ENCODE measurements around the gene BHLHE41. TPM values are rescaled to one million over a fixed set of nuclear protein-coding genes. Genes with fewer than 3 reads are reported as not detected.

The BHLHE41 gene
- polyA plus RNA-seq, 1 donor (not counting 4 experiments of a cell fraction or from before 2014, with no cell fraction given), result 1.4 TPM

GRCh38 chr12:26120561-26121274 lies 4.1 kb downstream of the BHLHE41 start:
- Histone ChIP-seq H3K9ac (ENCODE audit: control insufficient read depth, extremely low read depth, insufficient read depth, low read length) (no peak overlapping the region), H3K4me2 (ENCODE audit: control insufficient read depth, extremely low read depth, insufficient read depth, low read depth, low read length) (no peak overlapping the region), H3K27ac (ENCODE audit: control insufficient read depth, insufficient read depth, low read length) (no peak overlapping the region), H4K20me1 (ENCODE audit: control insufficient read depth, extremely low read depth, insufficient read depth, low read length) (no peaks in the 10 kb centered on the region), H3K27me3 (ENCODE audit: control insufficient read depth, extremely low read depth, insufficient read depth, low read length) (peaks cover 21% of the 10 kb centered on the region), H2AFZ (ENCODE audit: control insufficient read depth, low read length) (no peak overlapping the region), H3K4me3 (ENCODE audit: control insufficient read depth in 2 of 3, extremely low read depth in 1 of 3, insufficient read depth in 2 of 3, low read depth in 1 of 3, low read length in 3 of 3) (no peak overlapping the region), H3K79me2 (ENCODE audit: control insufficient read depth, insufficient read depth, low read length) (no peaks in the 10 kb centered on the region), H3K4me1 (ENCODE audit: control insufficient read depth, extremely low read depth, insufficient read depth, low read length) (peaks cover 13% of the 10 kb centered on the region), H3K9me3 (ENCODE audit: control insufficient read depth, low read depth, low read length) (no peaks in the 10 kb centered on the region), H3K36me3 (ENCODE audit: control insufficient read depth in 2 of 2, extremely low read depth in 1 of 2, insufficient read depth in 2 of 2, low read length in 2 of 2) (no peaks in the 10 kb centered on the region), H3K9me1 (ENCODE audit: control insufficient read depth, extremely low read depth, insufficient read depth, low read length) (no peaks in the 10 kb centered on the region)
- dilution Hi-C loops (cut with MboI; ENCODE audit: extremely low pct_ligation_motif_present, low sequenced_read_pairs), result no loop called here
- no peak for TF ChIP-seq EZH2 (IDR thresholded peaks at IDR 0.05; ENCODE audit: low read length)
- TF ChIP-seq CTCF (optimal IDR thresholded peaks at IDR 0.05 in 1 of 3, IDR thresholded peaks at IDR 0.05 in 1 of 3, conservative IDR thresholded peaks at IDR 0.05 in 1 of 3; ENCODE audit: extremely low read depth in 1 of 3, insufficient read depth in 2 of 3, low read length in 3 of 3), result no peak
- no peak for DNase-seq (ENCODE audit: low read depth, low spot score)
- FAIRE-seq, result no peak

GRCh38 chr12:26119391-26119989 lies 5.3 kb downstream of the BHLHE41 start:
- DNase-seq (ENCODE audit: low read depth, low spot score), result no peak
- Histone ChIP-seq H3K27me3 (ENCODE audit: control insufficient read depth, extremely low read depth, insufficient read depth, low read length) (peaks cover 17% of the 10 kb centered on the region), H3K4me2 (ENCODE audit: control insufficient read depth, extremely low read depth, insufficient read depth, low read depth, low read length) (no peak overlapping the region), H3K36me3 (ENCODE audit: control insufficient read depth in 2 of 2, extremely low read depth in 1 of 2, insufficient read depth in 2 of 2, low read length in 2 of 2) (no peaks in the 10 kb centered on the region), H3K9me1 (ENCODE audit: control insufficient read depth, extremely low read depth, insufficient read depth, low read length) (no peaks in the 10 kb centered on the region), H3K9ac (ENCODE audit: control insufficient read depth, extremely low read depth, insufficient read depth, low read length) (no peak overlapping the region), H2AFZ (ENCODE audit: control insufficient read depth, low read length) (no peak overlapping the region), H3K27ac (ENCODE audit: control insufficient read depth, insufficient read depth, low read length) (no peak overlapping the region), H3K4me3 (ENCODE audit: control insufficient read depth in 2 of 3, extremely low read depth in 1 of 3, insufficient read depth in 2 of 3, low read depth in 1 of 3, low read length in 3 of 3) (no peak overlapping the region), H3K4me1 (ENCODE audit: control insufficient read depth, extremely low read depth, insufficient read depth, low read length) (peaks cover 19% of the 10 kb centered on the region), H3K9me3 (ENCODE audit: control insufficient read depth, low read depth, low read length) (no peaks in the 10 kb centered on the region), H4K20me1 (ENCODE audit: control insufficient read depth, extremely low read depth, insufficient read depth, low read length) (no peaks in the 10 kb centered on the region), H3K79me2 (ENCODE audit: control insufficient read depth, insufficient read depth, low read length) (no peaks in the 10 kb centered on the region)
- dilution Hi-C loops (cut with MboI; ENCODE audit: extremely low pct_ligation_motif_present, low sequenced_read_pairs), result no loop called here
- TF ChIP-seq EZH2 (IDR thresholded peaks at IDR 0.05; ENCODE audit: low read length) (no peak), CTCF (optimal IDR thresholded peaks at IDR 0.05 in 1 of 3, IDR thresholded peaks at IDR 0.05 in 1 of 3, conservative IDR thresholded peaks at IDR 0.05 in 1 of 3; ENCODE audit: extremely low read depth in 1 of 3, insufficient read depth in 2 of 3, low read length in 3 of 3) (peak; percentile 50 to 55 (median 55))
- FAIRE-seq, result peak; percentile 80
